22Rv1 (cell line): ENCODE results near the gene TRIM28.
A peak's percentile ranks its signal among the peaks of the same experiment; 100 is the strongest.
"Not testable (repeated sequence)": the region's sequence is repeated elsewhere in the genome, so short reads cannot be mapped to it uniquely, and the experiment has no call there.

Experiments
- H3K27ac ChIP-seq: fragments of 450-650 bp; 2 replicates; pipeline ENCODE4 v1.5.1; 2017
- CTCF ChIP-seq: fragments of 450-650 bp; IDR thresholded peaks from 2 replicates; pipeline ENCODE4 v1.5.1; 2017; ENCODE audit warnings: mild to moderate bottlenecking
- ZFX ChIP-seq: fragments of 450-650 bp; IDR thresholded peaks from 2 replicates; pipeline ENCODE4 v1.6.1; 2017; ENCODE audit warnings: antibody characterized with exemption, borderline replicate concordance

TRIM28 gene

GRCh38 chr19:58538257-58539168 lies 5.4 kb upstream of the TRIM28 start:
- TF ChIP-seq CTCF: no peak
- TF ChIP-seq ZFX: no peak
- H3K27ac ChIP-seq: peak overlapping the region; percentile 13; the same call in 1 of the 2 replicates

GRCh38 chr19:58539169-58539559 lies 4.7 kb upstream of the TRIM28 start:
- H3K27ac ChIP-seq: not testable (repeated sequence)

GRCh38 chr19:58542641-58543372 lies 1.1 kb upstream of the TRIM28 start:
- peak overlapping the region; percentile 98 for H3K27ac ChIP-seq

- no peak for TF ChIP-seq CTCF
- TF ChIP-seq ZFX: no peak
- H3K27ac ChIP-seq: peak overlapping the region; percentile 98
Observed at GRCh38 chr19:58544591-58545285, 874 bp downstream of the TRIM28 start.

- H3K27ac ChIP-seq: peak overlapping the region; percentile 98
- TF ChIP-seq CTCF (no peak), ZFX (no peak)
Observed at GRCh38 chr19:58545286-58546018, 1.6 kb downstream of the TRIM28 start.

- H3K27ac ChIP-seq: peak overlapping the region; percentile 98
Observed at GRCh38 chr19:58546019-58546530, 2.2 kb downstream of the TRIM28 start.

More at GRCh38 chr19:58546019-58546530, 2.2 kb downstream of the TRIM28 start:
- no peak for TF ChIP-seq CTCF
- TF ChIP-seq ZFX: no peak
